NCI-H1105 treated with DMSO at 0.1 percent for 48 hours (cell line): ENCODE results near the gene ATP6V0A4.
"Not testable (repeated sequence)": the region's sequence is repeated elsewhere in the genome, so short reads cannot be mapped to it uniquely, and the experiment has no call there.

Source experiments
- DNase-seq: peaks from one replicate; lab custom pipeline; 2025; lab: John Stamatoyannopoulos, UW

ATP6V0A4 gene

GRCh38 chr7:138700857-138701536, 97.0 kb downstream of the ATP6V0A4 start, which contains the start of gene SVOPL:
Gene SVOPL, minus strand, starts transcription at chr7:138701362. Its CDS starts 22,317 bp downstream, at chr7:138679045.
- no peak for DNase-seq

- no peak for DNase-seq
Observed at GRCh38 chr7:138699661-138700060, 98.3 kb downstream of the ATP6V0A4 start.

GRCh38 chr7:138698281-138698680, 99.7 kb downstream of the ATP6V0A4 start:
- no peak for DNase-seq

GRCh38 chr7:138697535-138698182, 100.3 kb downstream of the ATP6V0A4 start:
- no peak for DNase-seq

- not testable (repeated sequence) for DNase-seq
Observed at GRCh38 chr7:138695776-138696175, 102.2 kb downstream of the ATP6V0A4 start.

- DNase-seq, result no peak
Observed at GRCh38 chr7:138695106-138695505, 102.9 kb downstream of the ATP6V0A4 start.

- no peak for DNase-seq
Observed at GRCh38 chr7:138691178-138691577, 106.8 kb downstream of the ATP6V0A4 start.

GRCh38 chr7:138690495-138690894, 107.5 kb downstream of the ATP6V0A4 start:
- DNase-seq, result no peak

GRCh38 chr7:138688037-138688436, 110.0 kb downstream of the ATP6V0A4 start:
- DNase-seq, result not testable (repeated sequence)

- DNase-seq, result no peak
Observed at GRCh38 chr7:138684340-138684739, 113.7 kb downstream of the ATP6V0A4 start.

GRCh38 chr7:138679793-138680192, 118.2 kb downstream of the ATP6V0A4 start:
- no peak for DNase-seq

GRCh38 chr7:138670594-138670993, 127.4 kb downstream of the ATP6V0A4 start:
- no peak for DNase-seq

- no peak for DNase-seq
Observed at GRCh38 chr7:138669364-138669763, 128.6 kb downstream of the ATP6V0A4 start.

- DNase-seq, result no peak
Observed at GRCh38 chr7:138668946-138669345, 129.1 kb downstream of the ATP6V0A4 start.

- no peak for DNase-seq
Observed at GRCh38 chr7:138668229-138668596, 129.8 kb downstream of the ATP6V0A4 start.

GRCh38 chr7:138667535-138668228, 130.3 kb downstream of the ATP6V0A4 start:
- no peak for DNase-seq

- DNase-seq, result no peak
Observed at GRCh38 chr7:138666385-138666784, 131.6 kb downstream of the ATP6V0A4 start.

GRCh38 chr7:138665669-138666140, 132.3 kb downstream of the ATP6V0A4 start:
- no peak for DNase-seq

GRCh38 chr7:138665249-138665648, 132.7 kb downstream of the ATP6V0A4 start:
- DNase-seq, result no peak

- peak; percentile 19 for DNase-seq
Observed at GRCh38 chr7:138663725-138664710, 134.0 kb downstream of the ATP6V0A4 start.

- DNase-seq, result no peak
Observed at GRCh38 chr7:138662991-138663320, 135.0 kb downstream of the ATP6V0A4 start.
